Occipital lobe (tissue), 2 donors: ENCODE data around the gene MRTFA. TPM values are rescaled to one million over a fixed set of nuclear protein-coding genes. Genes with fewer than 3 reads are reported as not detected.
"Not testable (repeated sequence)": the region's sequence is repeated elsewhere in the genome, so short reads cannot be mapped to it uniquely, and the experiment has no call there.

ENCODE experiments used
- DNase-seq: peaks from one replicate; lab custom pipeline; 2025; lab: John Stamatoyannopoulos, UW
- total RNA-seq: library from RNA; depleted of rRNA; stranded (reverse); fragments of >200 nt; gene quantifications from one replicate; pipeline ENCODE4 v1.2.3, GENCODE V29; 2014

Gene MRTFA
- total RNA-seq, 1 donor from 2014 or later, result 33.4 TPM

GRCh38 chr22:40557972-40558371 is 78.5 kb downstream of the MRTFA start:
- DNase-seq, result no peak

- DNase-seq, result no peak
These were observed 79.9 kb downstream of the MRTFA start for GRCh38 chr22:40556641-40557040.

GRCh38 chr22:40554023-40554422 is 82.5 kb downstream of the MRTFA start:
- not testable (repeated sequence) for DNase-seq

GRCh38 chr22:40553014-40553554 is 83.4 kb downstream of the MRTFA start:
- DNase-seq, result no peak

- no peak for DNase-seq
These were observed 84.4 kb downstream of the MRTFA start for GRCh38 chr22:40552070-40552469.

GRCh38 chr22:40547729-40548143 is 88.8 kb downstream of the MRTFA start:
- DNase-seq, result no peak

GRCh38 chr22:40544758-40545157 is 91.8 kb downstream of the MRTFA start:
- DNase-seq, result no peak

GRCh38 chr22:40542821-40543540 is 93.5 kb downstream of the MRTFA start:
- DNase-seq, result no peak

- DNase-seq, result no peak
These were observed 95.2 kb downstream of the MRTFA start for GRCh38 chr22:40541300-40541699.

- DNase-seq, result no peak
These were observed 96.3 kb downstream of the MRTFA start for GRCh38 chr22:40540265-40540664.

- DNase-seq, result not testable (repeated sequence)
These were observed 100.4 kb downstream of the MRTFA start for GRCh38 chr22:40536149-40536548.

GRCh38 chr22:40535642-40536041 is 100.9 kb downstream of the MRTFA start:
- no peak for DNase-seq

- DNase-seq, result no peak
These were observed 101.4 kb downstream of the MRTFA start for GRCh38 chr22:40535189-40535512.

- no peak for DNase-seq
These were observed 101.9 kb downstream of the MRTFA start for GRCh38 chr22:40534379-40535188.

GRCh38 chr22:40533712-40534378 is 102.7 kb downstream of the MRTFA start:
- DNase-seq, result no peak

GRCh38 chr22:40531951-40532900 is 104.3 kb downstream of the MRTFA start:
- no peak for DNase-seq

- DNase-seq, result not testable (repeated sequence)
These were observed 106.1 kb downstream of the MRTFA start for GRCh38 chr22:40530391-40530790.

GRCh38 chr22:40529821-40530220 is 106.7 kb downstream of the MRTFA start:
- no peak for DNase-seq

- DNase-seq, result no peak
These were observed 109.6 kb downstream of the MRTFA start for GRCh38 chr22:40526960-40527359.

GRCh38 chr22:40525250-40525884 is 111.2 kb downstream of the MRTFA start:
- no peak for DNase-seq
